Measurements from ENCODE around the gene PPP2R5A. TPM values are rescaled to one million over a fixed set of nuclear protein-coding genes. Genes with fewer than 3 reads are reported as not detected.

The PPP2R5A gene
- 36.1 and 42.1 TPM in 2 replicates for total RNA-seq (2014; rRNA removed; shearing (Covaris generic))

GRCh38 chr1:212284744-212285684 is at the start of gene PPP2R5A:
PPP2R5A (plus strand) TSS chr1:212285410; CDS start chr1:212286111, 701 bp downstream.
- DNase-seq (ENCODE audit: low spot score): peak; percentile 98

- DNase-seq (ENCODE audit: low spot score): no peak
These were observed 49.4 kb upstream of the PPP2R5A start for GRCh38 chr1:212235857-212236256.

DNA sequence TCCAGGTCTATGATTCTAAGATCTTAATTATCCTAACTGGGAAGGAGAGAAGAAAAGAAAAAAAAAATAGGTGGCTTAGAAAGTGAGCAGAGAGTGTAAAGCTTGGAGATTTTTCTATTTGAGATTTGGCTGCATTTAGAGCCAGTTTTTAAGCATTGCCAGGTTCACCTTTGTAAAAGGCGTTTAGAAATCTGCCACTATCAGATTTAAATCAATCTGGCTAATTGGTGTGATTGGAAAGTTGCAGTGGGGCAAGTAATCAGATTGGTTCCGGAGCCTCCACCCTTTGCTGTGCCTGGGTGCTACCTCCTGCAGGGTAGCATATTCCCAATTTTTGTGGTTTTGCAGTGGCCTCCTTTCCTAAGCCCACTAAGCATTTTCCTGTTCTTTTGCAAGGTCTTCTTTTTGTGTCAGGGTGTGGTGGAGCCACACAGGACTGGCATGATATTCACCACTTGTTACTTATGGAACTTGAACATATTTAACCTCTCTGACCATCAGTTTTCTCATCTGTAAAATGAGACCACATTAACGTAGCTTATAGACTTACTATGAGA is 48.5 kb upstream of the PPP2R5A start:
- no peak for DNase-seq (ENCODE audit: low spot score)

- peak; percentile 38 for DNase-seq (ENCODE audit: low spot score)
These were observed 47.6 kb upstream of the PPP2R5A start for GRCh38 chr1:212237651-212238050.

- no peak for DNase-seq (ENCODE audit: low spot score)
These were observed 46.7 kb upstream of the PPP2R5A start for GRCh38 chr1:212238552-212238951.

- DNase-seq (ENCODE audit: low spot score): no peak
These were observed 43.7 kb upstream of the PPP2R5A start for GRCh38 chr1:212241501-212241900.

- DNase-seq (ENCODE audit: low spot score): no peak
These were observed 43.3 kb upstream of the PPP2R5A start for GRCh38 chr1:212241957-212242287.

DNA sequence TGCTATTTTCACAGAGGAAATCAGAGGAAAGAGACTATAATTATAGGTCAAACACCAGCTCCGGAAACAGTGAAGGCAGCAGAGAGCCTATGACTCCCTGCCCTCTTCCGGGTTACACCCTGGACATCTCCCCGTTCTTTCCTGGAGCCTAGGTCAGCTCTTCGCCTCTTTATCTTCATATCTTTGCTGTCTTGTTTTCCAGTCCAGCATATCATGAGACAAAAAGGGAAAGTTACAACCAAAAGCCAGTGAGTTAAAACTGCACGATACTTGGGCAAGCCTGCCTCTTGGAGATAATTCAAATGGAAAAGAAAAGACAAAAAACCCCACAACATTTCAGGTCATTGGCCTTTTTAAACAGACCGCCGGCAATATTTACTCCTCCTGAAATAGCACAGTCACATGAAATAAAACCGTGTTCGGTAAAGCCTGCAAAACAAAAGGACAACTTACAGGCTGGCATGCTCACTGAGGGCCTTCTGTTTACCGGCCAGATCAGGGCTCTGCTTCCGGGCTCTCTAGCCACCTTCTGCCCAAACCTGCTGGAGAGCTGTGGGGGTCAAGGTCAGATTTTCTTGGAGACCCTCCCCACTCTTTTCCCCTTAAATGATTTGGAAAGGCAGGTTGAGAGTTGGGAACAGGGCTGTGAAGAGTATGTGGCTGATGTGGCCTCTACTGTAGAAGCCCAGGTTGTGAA is 42.8 kb upstream of the PPP2R5A start:
- no peak for DNase-seq (ENCODE audit: low spot score)

DNA sequence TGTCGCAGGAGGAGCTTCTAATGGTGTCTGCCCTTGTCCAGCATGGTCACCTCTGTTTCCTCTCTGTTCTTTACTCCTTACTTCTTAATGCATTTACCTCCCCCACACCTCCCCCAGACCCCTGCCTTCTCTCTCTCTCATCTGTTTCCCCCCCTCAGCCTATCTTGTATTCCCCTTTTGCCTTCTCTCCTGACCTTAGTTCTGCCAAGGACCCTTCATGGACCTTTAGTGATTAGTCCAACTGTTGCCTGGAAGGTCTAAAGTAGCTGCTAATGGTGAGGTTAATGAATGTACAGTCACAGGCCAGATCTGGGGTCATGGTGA is 42.3 kb upstream of the PPP2R5A start:
- no peak for DNase-seq (ENCODE audit: low spot score)

DNA sequence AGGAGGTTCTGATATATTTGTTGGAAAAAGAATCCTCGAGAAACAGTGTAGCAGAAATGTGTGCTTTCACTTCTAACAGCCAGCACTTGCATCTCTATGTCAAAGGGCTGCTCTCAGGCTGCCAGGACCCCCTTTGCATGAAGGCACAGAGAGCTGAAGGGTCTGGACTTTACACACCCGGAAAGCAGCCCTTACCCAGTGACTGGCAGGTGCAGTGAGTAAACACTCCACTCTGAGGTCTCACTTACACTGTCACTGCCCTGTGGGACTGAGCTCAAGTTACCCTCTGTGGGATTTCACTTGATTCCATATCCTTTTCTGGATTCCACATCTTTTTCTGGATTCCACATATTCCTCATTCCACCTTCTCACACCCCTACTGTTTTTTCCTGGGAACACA is 40.8 kb upstream of the PPP2R5A start:
- DNase-seq (ENCODE audit: low spot score): no peak

DNA sequence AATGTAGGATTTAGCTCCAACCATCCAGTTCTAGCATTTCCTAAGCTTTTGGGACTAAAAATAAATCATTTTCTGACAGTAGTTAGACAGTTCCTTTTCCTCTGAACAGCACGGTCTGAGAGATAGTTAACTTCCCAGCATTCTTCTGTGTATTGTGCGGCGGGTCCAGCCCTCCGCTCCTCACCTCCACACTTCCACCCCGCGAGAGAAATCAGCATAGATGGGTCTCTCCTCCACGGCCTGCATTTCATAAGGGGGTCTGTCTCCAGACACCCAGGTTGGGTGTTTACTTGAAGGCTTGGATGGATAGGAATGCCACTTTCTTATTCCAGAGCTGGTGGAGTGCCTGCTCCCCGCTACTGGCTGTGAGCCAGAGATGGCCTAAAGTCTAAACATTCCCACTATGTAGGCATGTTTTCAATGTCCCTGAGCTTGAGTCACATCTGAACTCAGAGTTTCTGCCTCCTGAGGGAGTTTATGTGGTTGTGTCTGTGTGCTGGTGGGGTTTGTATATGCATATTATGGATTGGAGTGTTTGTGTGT is 38.0 kb upstream of the PPP2R5A start:
- DNase-seq (ENCODE audit: low spot score): no peak

DNA sequence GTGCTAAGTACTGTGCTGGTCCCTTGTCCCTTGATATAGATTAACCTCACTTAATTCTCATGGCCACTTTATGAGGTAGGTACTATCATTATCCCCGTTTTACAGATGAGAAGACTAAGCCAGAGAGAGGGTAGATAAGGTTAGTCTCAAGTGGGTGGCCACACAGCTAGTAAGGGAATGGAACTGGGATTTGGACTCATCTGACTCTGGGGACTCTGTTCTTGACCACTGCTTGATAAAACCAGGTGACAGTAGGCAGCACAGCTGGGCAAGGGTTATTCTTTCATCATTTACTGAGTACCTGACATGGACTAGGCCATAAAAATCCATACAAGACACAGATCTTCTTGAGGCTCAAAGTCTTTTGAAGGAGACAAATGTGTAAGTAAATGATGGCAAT is 37.2 kb upstream of the PPP2R5A start:
- DNase-seq (ENCODE audit: low spot score): no peak

DNA sequence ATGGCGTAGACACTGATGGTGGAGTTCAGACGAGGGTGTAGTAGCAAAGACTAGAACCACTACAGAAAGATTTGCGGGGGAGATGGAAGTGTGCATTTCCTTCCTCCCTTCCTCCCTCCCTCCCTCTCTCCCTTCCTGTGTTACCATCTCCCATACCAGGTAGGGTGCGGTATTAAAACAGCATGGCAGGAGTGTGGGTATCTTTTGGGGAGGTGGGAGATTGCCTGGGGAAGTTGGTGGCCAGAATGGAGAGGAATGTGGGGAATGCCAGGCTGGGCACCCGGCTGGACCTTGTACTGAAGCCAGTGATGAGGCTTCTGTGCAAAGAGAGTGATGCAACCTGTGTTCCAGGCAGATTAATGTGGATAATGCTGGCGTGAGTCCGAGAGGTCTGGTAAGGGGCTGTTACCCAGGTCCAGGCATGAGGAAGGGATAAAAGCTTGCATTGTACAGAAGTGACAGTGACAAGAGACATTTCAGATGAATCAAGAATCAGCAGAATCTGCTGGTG is 30.3 kb upstream of the PPP2R5A start:
- no peak for DNase-seq (ENCODE audit: low spot score)

DNA sequence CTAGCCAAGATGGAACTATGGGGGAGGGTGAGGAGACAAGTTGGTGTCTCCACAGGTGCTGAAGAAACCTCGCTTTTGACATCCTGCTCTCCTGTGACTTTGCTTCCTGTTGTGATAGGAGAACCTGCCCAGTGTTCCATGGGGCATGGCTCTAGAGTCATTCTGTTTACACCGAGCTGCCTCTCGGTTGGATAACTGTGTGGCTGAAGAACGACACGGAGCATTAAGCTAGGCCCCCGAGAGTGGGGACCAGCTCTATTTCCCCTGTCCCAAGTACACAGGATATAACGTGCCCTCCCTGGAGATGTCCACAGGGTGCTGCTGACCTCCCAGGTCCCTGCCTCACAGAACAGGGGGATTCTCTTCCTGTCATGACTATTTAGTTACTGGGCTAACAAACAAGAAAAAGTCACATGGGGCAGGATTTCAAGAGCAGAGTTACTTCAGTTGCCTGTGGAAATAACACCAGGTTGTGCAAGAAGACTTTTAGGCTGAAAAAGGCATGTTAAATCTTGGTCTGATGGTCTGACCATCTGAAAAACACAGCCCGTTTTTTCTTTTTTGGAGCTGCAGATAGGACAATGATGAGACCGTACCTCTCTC is 29.4 kb upstream of the PPP2R5A start:
- no peak for DNase-seq (ENCODE audit: low spot score)

DNA sequence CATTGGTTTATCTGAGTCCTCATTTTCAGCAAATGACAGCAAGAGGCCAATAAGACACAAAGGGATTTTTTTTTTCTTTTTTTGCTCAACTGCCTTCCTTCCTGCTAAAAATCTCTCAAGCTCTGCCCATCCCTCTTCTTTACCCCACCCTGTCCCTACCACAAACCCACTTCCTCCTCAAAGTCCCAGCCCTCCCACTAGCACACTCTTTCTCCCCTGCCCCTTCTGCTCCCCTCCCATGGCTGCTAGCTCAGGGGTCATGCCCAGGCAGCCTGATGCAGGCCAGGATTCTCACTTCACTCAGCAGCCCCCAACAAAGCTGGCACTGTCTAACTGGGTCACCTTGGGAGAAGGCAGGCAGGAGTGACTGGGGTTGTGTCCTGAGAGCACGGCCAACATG is 28.8 kb upstream of the PPP2R5A start:
- no peak for DNase-seq (ENCODE audit: low spot score)

- DNase-seq (ENCODE audit: low spot score): no peak
These were observed 28.1 kb upstream of the PPP2R5A start for GRCh38 chr1:212257157-212257556.

- DNase-seq (ENCODE audit: low spot score): no peak
These were observed 25.3 kb upstream of the PPP2R5A start for GRCh38 chr1:212259693-212260480.

- peak; percentile 16 for DNase-seq (ENCODE audit: low spot score)
These were observed 24.5 kb upstream of the PPP2R5A start for GRCh38 chr1:212260557-212261355.

DNA sequence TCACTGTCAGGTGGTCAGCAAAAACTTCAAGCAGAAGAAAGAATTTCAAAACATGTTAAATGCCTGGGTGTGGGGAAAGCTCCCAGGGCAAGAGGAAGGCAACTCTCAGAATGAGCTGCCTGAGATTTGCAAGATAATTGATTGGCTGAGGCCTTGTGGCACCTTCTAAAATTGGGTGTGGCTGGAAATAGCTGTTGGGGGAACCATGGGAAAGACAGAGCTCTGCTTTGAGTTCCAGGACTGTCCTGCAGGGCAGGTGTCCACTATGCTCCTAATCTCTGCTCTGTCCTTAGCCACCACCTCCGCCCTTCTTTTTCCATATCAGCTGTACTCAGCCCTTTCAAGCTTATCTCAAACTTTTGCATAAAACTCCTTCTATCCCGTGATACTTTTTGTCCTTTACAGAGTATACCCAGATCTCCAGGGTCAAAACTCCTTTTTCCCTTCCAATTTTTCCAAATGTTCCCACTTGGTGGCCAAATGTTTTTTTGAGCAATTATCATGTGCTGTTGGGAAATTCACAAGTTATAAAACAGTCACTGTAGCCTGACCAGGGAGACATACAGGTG is 23.8 kb upstream of the PPP2R5A start:
- DNase-seq (ENCODE audit: low spot score): no peak

- no peak for DNase-seq (ENCODE audit: low spot score)
These were observed 18.2 kb upstream of the PPP2R5A start for GRCh38 chr1:212267017-212267416.

Measured in HT-29 (cell line).